K562 (cell line): Measurements from ENCODE around the gene FAM110D. TPM values are rescaled to one million over a fixed set of nuclear protein-coding genes. Genes with fewer than 3 reads are reported as not detected.
A peak's percentile ranks its signal among the peaks of the same experiment; 100 is the strongest.

Experiments used
- ADNP ChIP-seq: fragments of 200-800 bp; sonication (Bioruptor generic); IDR thresholded peaks from 2 replicates; pipeline ENCODE4 v1.6.1; 2016; ENCODE audit warnings: missing genetic modification characterization, missing compliant biosample characterization
- ARID2 ChIP-seq: fragments of 450-650 bp; IDR thresholded peaks from 2 replicates; pipeline ENCODE4 v1.6.1; 2017; ENCODE audit warnings: antibody characterized with exemption, mild to moderate bottlenecking
- BACH1 ChIP-seq: fragments of 200-800 bp; sonication (Bioruptor generic); IDR thresholded peaks from 2 replicates; pipeline ENCODE4 v1.6.1; 2016; ENCODE audit warnings: missing genetic modification characterization, missing compliant biosample characterization
- CHD4 ChIP-seq: fragments of 200-600 bp; sonication (generic); IDR thresholded peaks from 3 replicates; pipeline ENCODE4 v1.6.1; 2012; ENCODE audit warnings: low read depth, mild to moderate bottlenecking, mixed read lengths, low read length, inconsistent platforms; ENCODE audit not compliant: insufficient read depth, insufficient replicate concordance, poor library complexity, severe bottlenecking
- E2F4 ChIP-seq: sonication (generic); formaldehyde crosslinking; IDR thresholded peaks from 2 replicates; pipeline ENCODE4 v1.8.0; 2022; ENCODE audit warnings: mild to moderate bottlenecking, low read depth, missing genetic modification reagents
- HMG20A ChIP-seq: fragments of 450-650 bp; formaldehyde crosslinking; conservative IDR thresholded peaks from 2 replicates; pipeline ENCODE4 v1.4.0; 2020; ENCODE audit warnings: mild to moderate bottlenecking, mixed read lengths
- KAT8 ChIP-seq: fragments of 450-650 bp; IDR thresholded peaks from 2 replicates; pipeline ENCODE4 v1.6.1; 2016; ENCODE audit warnings: low read depth, mild to moderate bottlenecking
- L3MBTL2 ChIP-seq: fragments of 450-650 bp; IDR thresholded peaks from 2 replicates; pipeline ENCODE4 v1.6.1; 2016; ENCODE audit warnings: mild to moderate bottlenecking, moderate library complexity
- MEIS2 ChIP-seq: fragments of 450-650 bp; IDR thresholded peaks from 2 replicates; pipeline ENCODE4 v1.6.1; 2014; ENCODE audit warnings: mild to moderate bottlenecking; ENCODE audit not compliant: partially characterized antibody
- MYNN ChIP-seq, 2 experiments: sonication (generic); formaldehyde crosslinking in 1 of 2; IDR thresholded peaks; 2 replicates each; pipeline versions ENCODE4 v1.5.0 to v1.6.1; 2016 to 2020; ENCODE audit warnings: antibody characterized with exemption in 1 of 2, missing genetic modification reagents in 1 of 2
- NFATC3 ChIP-seq: fragments of 450-650 bp; IDR thresholded peaks from 2 replicates; pipeline ENCODE4 v1.6.1; 2017; ENCODE audit warnings: mild to moderate bottlenecking
- RBM22 ChIP-seq: fragments of 200-400 bp; formaldehyde crosslinking; IDR thresholded peaks from 2 replicates; pipeline ENCODE4 v1.6.1; 2018; ENCODE audit warnings: low read length, low read depth; ENCODE audit not compliant: poor library complexity, severe bottlenecking
- RFX7 ChIP-seq: fragments of 250-450 bp; sonication (Bioruptor Pico); IDR thresholded peaks from 2 replicates; pipeline ENCODE4 v1.5.1; 2021; ENCODE audit warnings: mild to moderate bottlenecking
- SMARCB1 ChIP-seq: IDR thresholded peaks from 2 replicates; pipeline ENCODE4 v1.6.1; 2011; ENCODE audit warnings: improper control_type of control experiment, low read depth; ENCODE audit not compliant: insufficient read length
- SP2 ChIP-seq: IDR thresholded peaks from 2 replicates; pipeline ENCODE4 v1.6.1; 2011; ENCODE audit warnings: mild to moderate bottlenecking, low read depth, low read length, moderate library complexity; ENCODE audit not compliant: poor library complexity, severe bottlenecking; ENCODE audit errors: extremely low read depth
- THRAP3 ChIP-seq: fragments of 450-650 bp; IDR thresholded peaks from 2 replicates; pipeline ENCODE4 v1.6.1; 2016; ENCODE audit warnings: mild to moderate bottlenecking, inconsistent platforms, borderline replicate concordance
- TRIM28 ChIP-seq: fragments of 450-650 bp; IDR thresholded peaks from 2 replicates; pipeline ENCODE4 v1.6.1; 2017
- U2AF1 ChIP-seq: fragments of 200-400 bp; formaldehyde crosslinking; optimal IDR thresholded peaks from 2 replicates; pipeline ENCODE3; 2017; ENCODE audit warnings: mild to moderate bottlenecking, low read depth, low read length, moderate library complexity
- YBX1 ChIP-seq: fragments of 450-650 bp; IDR thresholded peaks from 2 replicates; pipeline ENCODE4 v1.7.1; 2016; ENCODE audit warnings: mild to moderate bottlenecking
- ZNF354B ChIP-seq: fragments of 250-450 bp; sonication (Bioruptor Pico); IDR thresholded peaks from 2 replicates; pipeline ENCODE4 v1.4.0; 2020
- ZNF41 ChIP-seq: fragments of 250-450 bp; sonication (Bioruptor Pico); conservative IDR thresholded peaks from 2 replicates; pipeline ENCODE4 v1.4.0; 2020; ENCODE audit warnings: mild to moderate bottlenecking
- ZNF77 ChIP-seq: fragments of 250-450 bp; sonication (Bioruptor Pico); IDR thresholded peaks from 2 replicates; pipeline ENCODE4 v1.5.0; 2020
- ZNF830 ChIP-seq: fragments of 250-450 bp; sonication (Bioruptor Pico); IDR thresholded peaks from 2 replicates; pipeline ENCODE4 v1.5.0; 2021; ENCODE audit warnings: mild to moderate bottlenecking
- polyA plus RNA-seq, 8 experiments: library from polyadenylated mRNA; depleted of rRNA in 4 of 8; stranded (reverse) in 5 of 8; unstranded in 3 of 8; fragments of >200 nt; fragmentation: Nextera tagmentation in 2 of 8; fragmentation: Illumina TruSeq in 1 of 8; extraction: Ambion mirVana in 2 of 8; extraction: Trizol in 1 of 8; gene quantifications; 2 replicates each; pipeline versions ENCODE4 v1.2.1 to v1.2.3, GENCODE V29; 2011 to 2014; ENCODE audit warnings: inconsistent platforms in 1 of 8, missing spikeins in 1 of 8
- total RNA-seq, 7 experiments: library from RNA; depleted of rRNA in 6 of 7; stranded (reverse); fragments of >200 nt in 6 of 7; fragmentation: Illumina TruSeq in 2 of 7; extraction: Trizol in 2 of 7; gene quantifications; 2 replicates each; pipeline versions ENCODE4 v1.2.1 to v1.2.3, GENCODE V29; 2011 to 2021; ENCODE audit warnings: low replicate concordance in 1 of 7
- TF ChIP-seq, protein P1 (sequence below), 2 experiments: IDR thresholded peaks; 2 replicates each; pipeline ENCODE4 v1.6.1; 2011; ENCODE audit warnings: borderline replicate concordance in 1 of 2, control low read depth in 1 of 2, low read depth in 1 of 2, low read length in 1 of 2, mild to moderate bottlenecking in 1 of 2, mixed read lengths in 1 of 2, moderate library complexity in 1 of 2; ENCODE audit not compliant: insufficient read depth in 1 of 2, insufficient read length in 1 of 2, poor library complexity in 1 of 2, severe bottlenecking in 1 of 2; ENCODE audit errors: extremely low read depth in 1 of 2
- TF ChIP-seq, protein P2 (sequence below), 3 experiments: fragments of 200-800 bp in 1 of 3; sonication (Bioruptor generic) in 1 of 3; sonication (generic) in 1 of 3; formaldehyde crosslinking in 1 of 3; IDR thresholded peaks; 2 replicates each; pipeline versions ENCODE4 v1.6.1 to v1.8.0; 2016 to 2022; ENCODE audit warnings: mild to moderate bottlenecking in 2 of 3, missing compliant biosample characterization in 2 of 3, missing genetic modification characterization in 2 of 3, missing genetic modification reagents in 1 of 3
- TF ChIP-seq, protein P3 (sequence below): fragments of 250-450 bp; sonication (Bioruptor Pico); IDR thresholded peaks from 2 replicates; pipeline ENCODE4 v1.5.0; 2020; ENCODE audit warnings: mild to moderate bottlenecking

The FAM110D gene
- total and polyA plus RNA-seq, 9 of the 15 experiments (the other 6 are each of a cell fraction or from before 2014, with no cell fraction given): 0.04 to 1.1 (median 0.33) TPM

DNA sequence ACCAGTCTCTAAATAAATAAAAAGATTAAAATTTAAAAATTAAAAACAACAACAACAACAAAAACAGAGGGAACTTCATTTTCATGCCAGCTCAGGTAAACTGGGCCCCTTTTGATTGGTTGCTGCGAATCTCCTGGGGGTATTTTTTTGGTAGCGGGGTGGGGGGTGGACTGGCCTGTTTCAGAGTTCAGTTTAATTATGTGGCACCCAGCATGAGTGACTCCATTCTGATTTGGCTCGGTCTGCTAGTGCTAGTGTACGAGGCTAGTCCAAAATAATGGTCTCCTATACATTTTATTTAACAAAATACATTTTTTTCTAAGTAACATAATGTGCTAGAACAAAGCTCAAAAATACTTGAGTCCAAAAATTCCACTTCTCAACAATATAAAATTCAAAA, 29.1 kb upstream of the FAM110D start (continued):
- TF ChIP-seq, protein P1, sequence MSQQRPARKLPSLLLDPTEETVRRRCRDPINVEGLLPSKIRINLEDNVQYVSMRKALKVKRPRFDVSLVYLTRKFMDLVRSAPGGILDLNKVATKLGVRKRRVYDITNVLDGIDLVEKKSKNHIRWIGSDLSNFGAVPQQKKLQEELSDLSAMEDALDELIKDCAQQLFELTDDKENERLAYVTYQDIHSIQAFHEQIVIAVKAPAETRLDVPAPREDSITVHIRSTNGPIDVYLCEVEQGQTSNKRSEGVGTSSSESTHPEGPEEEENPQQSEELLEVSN (IDR thresholded peaks at IDR 0.05; ENCODE audit: borderline replicate concordance in 1 of 2, extremely low read depth in 1 of 2, insufficient read depth in 1 of 2, insufficient read length in 1 of 2, low read depth in 1 of 2, low read length in 1 of 2, poor library complexity in 1 of 2, severe bottlenecking in 1 of 2): no peak
- TF ChIP-seq E2F4 (CRISPR knock-in tag): no peak
- TF ChIP-seq RBM22: no peak
- TF ChIP-seq RFX7 (CRISPR knock-in tag): no peak
- no peak for TF ChIP-seq ZNF354B
- peak; percentile 63; the same call in 1 of the 2 replicates for TF ChIP-seq BACH1 (tag)
- no peak for TF ChIP-seq TRIM28
- no peak for TF ChIP-seq ARID2
- TF ChIP-seq CHD4: no peak
- TF ChIP-seq SMARCB1: no peak
- TF ChIP-seq, protein P2, sequence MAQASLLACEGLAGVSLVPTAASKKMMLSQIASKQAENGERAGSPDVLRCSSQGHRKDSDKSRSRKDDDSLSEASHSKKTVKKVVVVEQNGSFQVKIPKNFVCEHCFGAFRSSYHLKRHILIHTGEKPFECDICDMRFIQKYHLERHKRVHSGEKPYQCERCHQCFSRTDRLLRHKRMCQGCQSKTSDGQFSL (CRISPR knock-in tag; IDR thresholded peaks at IDR 0.05): no peak
- TF ChIP-seq, protein P2 (tag; IDR thresholded peaks at IDR 0.05): peak in 1 of 2 experiments; percentile 79; a peak in 2 of 4 replicates
- no peak for TF ChIP-seq MYNN (IDR thresholded peaks at IDR 0.05)
- no peak for TF ChIP-seq MYNN (CRISPR knock-in tag; IDR thresholded peaks at IDR 0.05)
- TF ChIP-seq NFATC3: no peak
- no peak for TF ChIP-seq KAT8
- no peak for TF ChIP-seq ZNF77
- TF ChIP-seq SP2: no peak
- TF ChIP-seq HMG20A: no peak
- no peak for TF ChIP-seq YBX1
- no peak for TF ChIP-seq MEIS2
- TF ChIP-seq THRAP3: no peak
- TF ChIP-seq, protein P3, sequence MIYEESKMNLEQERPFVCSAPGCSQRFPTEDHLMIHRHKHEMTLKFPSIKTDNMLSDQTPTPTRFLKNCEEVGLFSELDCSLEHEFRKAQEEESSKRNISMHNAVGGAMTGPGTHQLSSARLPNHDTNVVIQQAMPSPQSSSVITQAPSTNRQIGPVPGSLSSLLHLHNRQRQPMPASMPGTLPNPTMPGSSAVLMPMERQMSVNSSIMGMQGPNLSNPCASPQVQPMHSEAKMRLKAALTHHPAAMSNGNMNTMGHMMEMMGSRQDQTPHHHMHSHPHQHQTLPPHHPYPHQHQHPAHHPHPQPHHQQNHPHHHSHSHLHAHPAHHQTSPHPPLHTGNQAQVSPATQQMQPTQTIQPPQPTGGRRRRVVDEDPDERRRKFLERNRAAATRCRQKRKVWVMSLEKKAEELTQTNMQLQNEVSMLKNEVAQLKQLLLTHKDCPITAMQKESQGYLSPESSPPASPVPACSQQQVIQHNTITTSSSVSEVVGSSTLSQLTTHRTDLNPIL (CRISPR knock-in tag): no peak
- no peak for TF ChIP-seq ADNP (tag)
- no peak for TF ChIP-seq U2AF1
- no peak for TF ChIP-seq L3MBTL2
- TF ChIP-seq ZNF830 (CRISPR knock-in tag): no peak
- TF ChIP-seq ZNF41 (CRISPR knock-in tag): 0 out of 2 replicates have a peak, but pooled peaks have one; percentile 63
